ENCODE data around the gene HSPG2.
"Not testable (repeated sequence)": the region's sequence is repeated elsewhere in the genome, so short reads cannot be mapped to it uniquely, and the experiment has no call there.

The HSPG2 gene

GRCh38 chr1:21932127-21932526 is 5.0 kb downstream of the HSPG2 start:
- no peak for DNase-seq (ENCODE audit: low spot score)

GRCh38 chr1:21931171-21932093 is 5.7 kb downstream of the HSPG2 start:
- DNase-seq (ENCODE audit: low spot score): peak; percentile 82

- DNase-seq (ENCODE audit: low spot score): no peak
Observed at GRCh38 chr1:21930629-21931170, 6.4 kb downstream of the HSPG2 start.

- DNase-seq (ENCODE audit: low spot score): no peak
Observed at GRCh38 chr1:21930080-21930571, 7.0 kb downstream of the HSPG2 start.

GRCh38 chr1:21927533-21928237 is 9.4 kb downstream of the HSPG2 start:
- no peak for DNase-seq (ENCODE audit: low spot score)

GRCh38 chr1:21926814-21927532 is 10.1 kb downstream of the HSPG2 start:
- no peak for DNase-seq (ENCODE audit: low spot score)

- DNase-seq (ENCODE audit: low spot score): no peak
Observed at GRCh38 chr1:21926065-21926464, 11.0 kb downstream of the HSPG2 start.

GRCh38 chr1:21925334-21925940 is 11.7 kb downstream of the HSPG2 start:
- no peak for DNase-seq (ENCODE audit: low spot score)

- no peak for DNase-seq (ENCODE audit: low spot score)
Observed at GRCh38 chr1:21924503-21925005, 12.6 kb downstream of the HSPG2 start.

- peak; percentile 68 for DNase-seq (ENCODE audit: low spot score)
Observed at GRCh38 chr1:21922090-21923013, 14.8 kb downstream of the HSPG2 start.

GRCh38 chr1:21921100-21921875 is 15.8 kb downstream of the HSPG2 start:
- peak; percentile 65 for DNase-seq (ENCODE audit: low spot score)

- no peak for DNase-seq (ENCODE audit: low spot score)
Observed at GRCh38 chr1:21919520-21919919, 17.6 kb downstream of the HSPG2 start.

- not testable (repeated sequence) for DNase-seq (ENCODE audit: low spot score)
Observed at GRCh38 chr1:21917239-21917631, 19.9 kb downstream of the HSPG2 start.

GRCh38 chr1:21916447-21917238 is 20.5 kb downstream of the HSPG2 start:
- DNase-seq (ENCODE audit: low spot score): no peak

GRCh38 chr1:21914880-21915640 is 22.1 kb downstream of the HSPG2 start:
- DNase-seq (ENCODE audit: low spot score): no peak

GRCh38 chr1:21914450-21914849 is 22.7 kb downstream of the HSPG2 start:
- no peak for DNase-seq (ENCODE audit: low spot score)

- no peak for DNase-seq (ENCODE audit: low spot score)
Observed at GRCh38 chr1:21913763-21914162, 23.3 kb downstream of the HSPG2 start.

GRCh38 chr1:21913258-21913657 is 23.9 kb downstream of the HSPG2 start:
- DNase-seq (ENCODE audit: low spot score): no peak

All from SW480 (cell line).